Measurements from ENCODE around the gene DDX42.

Gene DDX42

GRCh38 chr17:63774141-63774968, at the start of gene DDX42:
DDX42 (plus strand) TSS chr17:63774170; CDS start chr17:63787050, 12,880 bp downstream.
- DNase-seq = no peak

- no peak for DNase-seq
These were observed 38.3 kb upstream of the DDX42 start for GRCh38 chr17:63735691-63736090.

GRCh38 chr17:63740464-63741142, 33.4 kb upstream of the DDX42 start:
- no peak for DNase-seq

- DNase-seq = no peak
These were observed 32.9 kb upstream of the DDX42 start for GRCh38 chr17:63741143-63741407.

DNA sequence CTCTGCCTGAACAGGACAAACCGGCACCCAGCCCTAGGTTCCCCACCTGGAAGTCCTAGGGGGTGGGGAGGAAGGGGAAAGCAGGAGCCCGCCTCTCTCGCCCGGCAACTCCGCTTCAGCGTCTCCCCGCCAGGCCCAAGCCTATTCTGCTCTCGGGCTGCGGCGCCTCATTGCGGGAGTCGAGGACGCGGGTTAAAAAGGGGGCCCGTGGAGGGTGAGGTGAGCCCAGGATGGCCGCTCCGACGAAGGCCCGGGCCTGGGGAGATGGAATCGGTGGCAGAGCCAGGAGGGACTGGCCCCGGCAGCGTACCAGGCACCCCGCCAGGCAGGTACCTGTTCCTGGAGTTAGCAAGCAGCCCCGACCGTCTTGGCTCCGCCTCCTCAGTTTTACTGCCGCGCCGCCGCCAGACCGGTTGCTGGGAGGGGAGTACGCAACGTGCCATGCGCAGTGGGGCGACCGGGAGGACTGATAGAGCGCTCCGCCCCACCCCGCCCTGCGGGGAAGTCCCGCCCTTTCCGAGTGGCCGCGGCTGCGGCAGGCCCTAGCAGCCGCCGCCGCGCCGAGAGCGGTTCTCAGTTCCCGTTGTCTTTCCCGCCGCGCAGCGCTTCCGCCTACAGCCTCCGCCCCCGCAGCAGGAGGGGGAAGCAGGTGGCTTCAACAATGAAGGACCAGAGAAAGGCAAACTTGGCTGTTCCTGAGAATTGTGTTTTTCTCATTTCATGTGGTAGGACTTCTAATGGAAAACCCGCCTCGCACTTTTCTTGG, 32.4 kb upstream of the DDX42 start, which contains the start of gene STRADA:
Gene STRADA, minus strand, starts transcription at position 392 of the 766 bp plus-strand sequence. CDS start 13,430 bp downstream, outside the sequence.
- peak; percentile 98 for DNase-seq

GRCh38 chr17:63751806-63752205, 22.2 kb upstream of the DDX42 start:
- peak; percentile 53 for DNase-seq

- no peak for DNase-seq
These were observed 21.3 kb upstream of the DDX42 start for GRCh38 chr17:63752707-63753106.

GRCh38 chr17:63753215-63753614, 20.8 kb upstream of the DDX42 start:
- no peak for DNase-seq

- DNase-seq = no peak
These were observed 19.9 kb upstream of the DDX42 start for GRCh38 chr17:63754046-63754445.

DNA sequence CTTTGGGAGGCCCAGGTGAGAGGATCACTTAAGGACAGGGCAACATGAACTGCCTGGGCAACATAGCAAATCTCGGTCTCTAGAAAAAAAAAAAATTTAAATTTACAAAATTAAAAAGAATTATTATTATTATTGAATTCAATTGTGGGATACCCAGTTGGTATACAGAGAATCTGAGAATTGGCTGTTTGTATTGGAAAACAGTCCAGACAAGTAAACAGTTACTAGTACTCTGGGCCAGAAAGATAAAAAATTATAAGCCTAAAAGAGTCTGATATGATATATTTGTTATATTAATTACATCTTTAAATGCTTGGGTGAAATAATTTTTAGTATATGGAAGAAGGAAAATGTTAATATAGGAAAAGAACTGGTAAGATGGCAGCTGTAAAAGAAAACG, 15.5 kb upstream of the DDX42 start:
- no peak for DNase-seq

- DNase-seq = no peak
These were observed 13.0 kb upstream of the DDX42 start for GRCh38 chr17:63760771-63761539.

GRCh38 chr17:63762161-63763078, 11.6 kb upstream of the DDX42 start:
- no peak for DNase-seq

- DNase-seq = no peak
These were observed 9.3 kb upstream of the DDX42 start for GRCh38 chr17:63764716-63765115.

GRCh38 chr17:63766754-63767153, 7.2 kb upstream of the DDX42 start:
- no peak for DNase-seq

DNA sequence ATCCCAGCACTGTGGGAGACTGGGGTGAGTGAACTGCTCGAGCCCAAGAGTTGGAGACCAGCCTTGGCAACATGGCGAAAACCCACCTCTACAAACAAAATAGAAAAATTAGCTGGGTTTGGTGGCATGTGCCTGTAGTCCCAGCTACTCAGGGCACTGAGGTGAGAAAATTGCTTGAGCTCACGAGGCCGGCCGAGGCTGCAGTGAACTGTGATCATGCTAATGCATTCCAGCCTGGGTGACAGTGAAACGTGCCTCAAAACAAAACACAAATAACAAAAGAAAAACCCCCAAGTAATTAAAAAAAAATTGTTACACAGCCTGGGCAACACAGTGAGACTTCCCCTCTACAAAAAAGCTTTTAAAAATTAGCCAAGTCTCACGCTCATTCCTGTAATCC, 5.5 kb upstream of the DDX42 start:
- no peak for DNase-seq

GRCh38 chr17:63772801-63773271, 1.1 kb upstream of the DDX42 start:
- no peak for DNase-seq

- peak; percentile 98 for DNase-seq
These were observed 464 bp upstream of the DDX42 start, which contains the start of gene CCDC47 for GRCh38 chr17:63773272-63774140. CCDC47 (minus strand) TSS chr17:63773597; CDS start chr17:63766175, 7,422 bp downstream.

- DNase-seq = no peak
These were observed 947 bp downstream of the DDX42 start for GRCh38 chr17:63774969-63775265.

DNA sequence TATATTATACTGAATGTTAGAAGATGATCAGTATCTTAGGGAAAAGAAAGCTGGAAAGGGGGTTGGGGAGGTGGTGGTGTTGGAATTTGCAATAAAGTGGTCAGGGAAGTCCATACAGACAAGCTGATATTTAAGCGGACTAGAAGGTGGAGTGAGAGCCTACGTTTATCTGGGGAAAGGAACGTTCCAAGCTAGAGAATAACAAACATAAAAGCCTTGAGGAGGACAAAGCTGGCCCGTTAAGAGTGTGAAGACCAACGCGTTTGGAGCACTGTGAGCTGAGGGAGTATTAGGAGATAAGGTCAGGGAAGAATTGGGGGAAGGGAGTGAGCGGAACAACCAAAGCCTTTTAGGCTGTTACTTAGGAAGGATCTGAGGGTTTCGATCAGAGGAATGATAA, 1.4 kb downstream of the DDX42 start:
- no peak for DNase-seq

GRCh38 chr17:63780507-63780906, 6.5 kb downstream of the DDX42 start:
- DNase-seq = no peak

DNA sequence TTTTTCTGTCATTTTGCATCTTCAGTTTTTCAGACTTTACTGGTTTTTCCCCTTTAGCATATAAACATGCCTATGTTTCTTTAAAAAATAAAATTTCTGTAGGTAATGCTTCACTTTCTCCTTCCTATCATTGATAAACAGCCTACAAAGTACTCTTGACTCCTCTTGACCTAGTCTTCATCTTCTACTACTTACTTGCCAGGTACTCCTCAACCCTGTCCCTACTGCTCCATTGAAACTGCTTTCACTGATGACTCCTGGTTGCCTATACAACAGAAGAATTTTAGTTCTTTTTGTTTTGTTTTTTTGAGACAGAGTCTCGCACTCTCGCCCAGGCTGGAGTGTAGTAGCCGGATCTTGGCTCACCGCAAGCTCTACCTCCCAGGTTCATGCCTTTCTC, 7.0 kb downstream of the DDX42 start:
- DNase-seq = no peak
